Activated naive CD4-positive, alpha-beta T cell treated with anti-CD3 and anti-CD28 coated beads, Interleukin-2, amount 10 ng/mL, durations not matched to agents 7 days and 5 days (primary cell): ENCODE data around the gene SAE1.

ENCODE experiments used
- CTCF ChIA-PET: fragments of 350-600 bp; sonication (Branson Sonifier 250); formaldehyde crosslinking; loops from one replicate; lab custom pipeline; 2021; ENCODE audit warnings: antibody characterized with exemption; lab: Charles Lee
- DNase-seq: peaks from one replicate; pipeline ENCODE4 v3.0.0-alpha.2; 2020
- H3K27ac Mint-ChIP-seq: one replicate; pipeline ENCODE4 v1.8.0; 2021; ENCODE audit warnings: mild to moderate bottlenecking, moderate library complexity, mixed read lengths
- H3K27me3 Mint-ChIP-seq: one replicate; pipeline ENCODE4 v1.8.0; 2021; ENCODE audit warnings: mild to moderate bottlenecking, mixed read lengths
- H3K36me3 Mint-ChIP-seq: one replicate; pipeline ENCODE4 v1.8.0; 2021; ENCODE audit warnings: mixed read lengths
- H3K4me1 Mint-ChIP-seq: one replicate; pipeline ENCODE4 v1.8.0; 2021; ENCODE audit warnings: mixed read lengths
- H3K4me3 Mint-ChIP-seq: one replicate; pipeline ENCODE4 v1.8.0; 2021; ENCODE audit warnings: mild to moderate bottlenecking, moderate library complexity, mixed read lengths
- H3K9me3 Mint-ChIP-seq: one replicate; pipeline ENCODE4 v1.8.0; 2021; ENCODE audit warnings: mixed read lengths

SAE1 gene

DNA sequence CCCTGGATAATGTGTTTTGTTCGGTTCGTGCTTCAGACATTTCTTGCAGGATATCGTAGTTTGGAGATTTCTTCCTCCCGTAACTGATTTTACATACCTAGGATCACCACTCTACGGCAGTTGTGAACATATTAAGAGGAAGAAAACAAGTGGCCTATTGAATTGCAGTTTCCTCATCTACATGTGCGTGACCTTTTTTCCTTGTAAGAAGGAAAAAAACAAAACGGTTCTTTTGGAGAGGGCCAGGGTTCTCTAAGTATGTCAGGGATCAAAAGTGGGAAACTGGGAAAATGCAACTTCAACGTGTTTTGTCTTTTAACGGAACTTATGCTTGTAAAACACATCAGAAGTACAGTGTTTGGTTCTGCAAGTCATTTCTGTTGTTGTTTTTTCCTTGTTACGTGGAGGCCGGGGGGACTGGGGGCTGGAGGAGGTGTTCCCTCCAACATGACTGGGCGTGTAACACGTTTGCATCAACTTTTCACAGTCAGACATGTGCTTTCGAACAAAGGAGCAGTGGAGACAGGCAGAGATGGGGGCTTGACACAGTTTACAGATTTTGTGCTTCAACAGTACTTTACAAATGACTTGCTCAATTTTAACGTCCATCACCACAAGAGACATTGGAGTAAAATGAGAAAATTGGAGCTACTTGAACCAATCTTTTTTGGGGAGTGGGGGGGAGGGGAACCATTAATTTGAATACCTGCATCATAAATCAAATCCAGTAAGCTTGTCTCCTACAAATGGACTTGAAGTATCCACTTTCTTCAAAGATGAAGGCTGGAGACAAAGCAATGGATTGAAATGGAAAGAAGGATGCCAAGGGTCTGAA, 20.9 kb upstream of the SAE1 start:
- Mint-ChIP-seq H3K27ac (peak overlapping the region; percentile 100), H3K27me3 (no peaks in the 10 kb centered on the region), H3K4me3 (peak overlapping the region; percentile 94), H3K9me3 (no peaks in the 10 kb centered on the region), H3K36me3 (peaks cover 51% of the 10 kb centered on the region), H3K4me1 (peaks cover 58% of the 10 kb centered on the region)
- CTCF ChIA-PET: interaction anchor here (0.9 kb wide), 1 partner anchor 16 kb away, joined by 3 read pairs; no protein-coding TSS in a partner anchor
- DNase-seq: peak; percentile 68

DNA sequence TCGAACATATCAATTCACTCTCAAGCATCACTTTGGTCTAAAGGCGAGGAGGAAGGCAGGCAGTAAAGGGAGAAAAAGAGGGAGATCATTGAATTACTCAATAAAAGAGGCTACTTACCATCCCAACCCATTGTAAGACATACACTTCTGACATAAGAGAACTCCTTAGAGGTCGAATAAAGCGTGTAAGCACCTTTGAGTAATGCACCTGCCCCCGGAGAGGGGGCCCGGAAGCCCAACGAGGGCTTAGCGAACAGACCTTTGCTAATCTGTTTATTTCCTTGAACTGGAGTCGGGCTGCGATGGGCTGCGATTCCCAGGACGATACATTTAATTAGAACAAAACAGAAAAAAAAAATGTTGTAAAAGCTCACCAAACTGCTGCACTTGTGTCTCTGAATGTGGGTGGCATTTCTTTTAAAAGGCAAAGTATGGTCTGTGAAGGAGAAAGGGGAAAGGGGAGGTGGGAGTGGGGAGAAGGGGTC, 20.1 kb upstream of the SAE1 start:
- DNase-seq: peak; percentile 59
- peaks cover 50% of the 10 kb centered on the region for H3K36me3 Mint-ChIP-seq
- CTCF ChIA-PET: interaction anchor here (0.9 kb wide), 1 partner anchor 17 kb away, joined by 3 read pairs; no protein-coding TSS in a partner anchor

DNA sequence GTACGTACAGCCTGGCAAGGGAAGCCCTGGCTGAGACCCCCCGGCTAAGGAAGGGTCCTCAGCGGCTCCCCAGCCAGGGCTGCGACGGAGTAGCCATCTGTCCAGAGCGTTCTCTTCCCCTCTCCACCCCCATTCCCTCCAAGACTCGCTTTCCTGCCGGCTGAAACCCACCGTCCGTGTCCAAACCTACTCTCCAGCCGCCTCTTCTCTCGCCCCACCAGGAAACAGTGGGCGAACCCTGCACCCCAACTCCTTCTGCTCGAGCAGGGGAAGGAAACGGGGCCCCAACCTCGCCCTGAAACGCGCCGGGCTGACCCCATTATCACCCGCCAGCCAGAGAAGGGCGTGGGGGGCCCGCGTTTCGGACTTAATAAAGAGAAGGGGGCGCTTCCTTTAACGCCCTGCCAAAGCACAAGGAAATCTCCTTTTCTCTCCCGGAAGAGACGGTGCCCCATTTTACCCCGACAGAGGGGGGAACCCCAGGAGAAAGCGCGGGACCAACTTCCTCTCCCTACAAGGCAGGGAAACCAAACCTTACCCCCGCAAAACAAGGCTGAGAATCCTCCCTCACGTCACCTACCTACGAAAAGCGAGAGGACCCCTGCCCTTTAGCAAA, 19.5 kb upstream of the SAE1 start:
- CTCF ChIA-PET: no interaction called here
- H3K27ac Mint-ChIP-seq: peak overlapping the region; percentile 100
- no peaks in the 10 kb centered on the region for H3K27me3 Mint-ChIP-seq
- H3K4me3 Mint-ChIP-seq: peak overlapping the region; percentile 94
- H3K4me1 Mint-ChIP-seq: peaks cover 51% of the 10 kb centered on the region
- DNase-seq: peak; percentile 61
- H3K36me3 Mint-ChIP-seq: peaks cover 44% of the 10 kb centered on the region
- no peaks in the 10 kb centered on the region for H3K9me3 Mint-ChIP-seq

More for the DNA sequence above, 20.1 kb upstream of the SAE1 start:
- Mint-ChIP-seq H3K4me3 (peak overlapping the region; percentile 94), H3K9me3 (no peaks in the 10 kb centered on the region), H3K4me1 (peaks cover 57% of the 10 kb centered on the region), H3K27ac (peak overlapping the region; percentile 100), H3K27me3 (no peaks in the 10 kb centered on the region)

DNA sequence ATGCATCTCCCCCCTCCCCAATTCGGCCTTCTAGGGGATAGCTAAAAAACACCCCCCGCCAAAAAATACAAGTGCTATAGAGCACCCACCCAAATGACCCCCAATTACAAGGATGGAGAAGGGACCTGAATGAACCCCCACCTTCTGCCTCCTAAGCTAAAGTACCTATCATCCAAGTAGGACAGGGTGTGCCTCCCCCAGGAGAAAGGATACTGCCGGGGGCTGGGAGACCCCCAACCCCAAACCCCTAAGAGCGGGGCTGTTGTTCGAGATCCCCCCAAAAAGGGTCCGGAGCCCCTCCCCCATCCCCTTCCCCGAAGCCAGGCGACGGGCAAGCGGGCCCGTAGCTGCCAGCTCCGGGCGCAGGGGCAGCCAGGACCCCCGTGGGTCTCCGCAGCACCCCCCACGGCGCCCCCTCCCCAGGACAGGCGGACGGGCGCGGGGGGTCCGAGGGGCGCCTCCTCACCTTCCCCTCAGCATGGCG, 18.9 kb upstream of the SAE1 start:
- H3K4me1 Mint-ChIP-seq: peaks cover 48% of the 10 kb centered on the region
- peak overlapping the region; percentile 100 for H3K27ac Mint-ChIP-seq
- H3K9me3 Mint-ChIP-seq: no peaks in the 10 kb centered on the region
- peaks cover 44% of the 10 kb centered on the region for H3K36me3 Mint-ChIP-seq
- CTCF ChIA-PET: no interaction called here
- peak overlapping the region; percentile 94 for H3K4me3 Mint-ChIP-seq
- no peak for DNase-seq
- no peaks in the 10 kb centered on the region for H3K27me3 Mint-ChIP-seq

DNA sequence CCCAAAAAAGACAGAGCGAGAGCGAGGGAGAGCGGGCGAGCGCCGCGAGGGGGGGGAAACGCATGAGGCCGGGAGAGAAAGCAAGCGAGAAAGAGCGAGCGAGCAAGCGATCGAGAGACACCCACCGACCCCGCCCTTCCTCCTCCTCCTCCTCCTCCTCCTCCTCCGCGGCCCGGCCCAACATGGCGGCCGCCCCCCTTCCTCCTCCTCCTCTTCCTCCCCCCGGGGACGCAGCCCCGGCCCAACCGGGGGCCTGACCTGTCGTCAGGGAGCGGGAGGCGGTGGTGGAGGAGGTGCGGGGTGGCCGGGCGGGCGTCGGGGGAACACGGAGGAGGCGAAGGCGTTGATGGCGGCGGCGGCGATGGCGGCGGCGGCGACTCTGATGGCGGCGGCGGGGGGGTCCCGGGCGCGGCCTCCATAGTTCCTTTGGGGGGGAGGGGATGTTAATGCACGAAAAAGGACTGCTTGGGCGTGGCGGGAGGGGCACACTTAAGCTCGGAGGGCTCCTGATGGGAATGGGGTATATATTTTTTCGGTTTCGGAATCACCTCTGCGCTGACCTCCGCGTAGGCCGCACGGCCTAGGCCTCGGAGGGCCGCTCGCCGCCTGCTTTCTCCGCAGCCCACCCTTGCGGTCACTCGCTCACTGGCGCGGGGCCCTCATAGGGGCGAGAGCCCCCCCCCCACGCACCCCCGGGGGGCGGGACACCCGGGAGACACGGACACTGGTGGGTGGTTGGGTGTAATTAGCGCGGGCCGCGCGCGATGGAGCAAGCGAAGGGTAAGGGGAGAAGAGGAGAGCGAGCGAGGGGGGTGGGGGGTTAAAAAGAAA, 18.3 kb upstream of the SAE1 start:
- peak; percentile 93 for DNase-seq
- Mint-ChIP-seq H3K4me1 (peaks cover 41% of the 10 kb centered on the region), H3K36me3 (peaks cover 40% of the 10 kb centered on the region), H3K4me3 (peak overlapping the region; percentile 94), H3K27ac (peak overlapping the region; percentile 100), H3K9me3 (no peaks in the 10 kb centered on the region), H3K27me3 (peaks cover under 1% of the 10 kb centered on the region)
- CTCF ChIA-PET: interaction anchor here (1.2 to 4.5 kb wide), 3 partner anchors 14 to 33 kb away, joined by 6 to 29 read pairs (median 17); partner anchors contain the start of gene SAE1

DNA sequence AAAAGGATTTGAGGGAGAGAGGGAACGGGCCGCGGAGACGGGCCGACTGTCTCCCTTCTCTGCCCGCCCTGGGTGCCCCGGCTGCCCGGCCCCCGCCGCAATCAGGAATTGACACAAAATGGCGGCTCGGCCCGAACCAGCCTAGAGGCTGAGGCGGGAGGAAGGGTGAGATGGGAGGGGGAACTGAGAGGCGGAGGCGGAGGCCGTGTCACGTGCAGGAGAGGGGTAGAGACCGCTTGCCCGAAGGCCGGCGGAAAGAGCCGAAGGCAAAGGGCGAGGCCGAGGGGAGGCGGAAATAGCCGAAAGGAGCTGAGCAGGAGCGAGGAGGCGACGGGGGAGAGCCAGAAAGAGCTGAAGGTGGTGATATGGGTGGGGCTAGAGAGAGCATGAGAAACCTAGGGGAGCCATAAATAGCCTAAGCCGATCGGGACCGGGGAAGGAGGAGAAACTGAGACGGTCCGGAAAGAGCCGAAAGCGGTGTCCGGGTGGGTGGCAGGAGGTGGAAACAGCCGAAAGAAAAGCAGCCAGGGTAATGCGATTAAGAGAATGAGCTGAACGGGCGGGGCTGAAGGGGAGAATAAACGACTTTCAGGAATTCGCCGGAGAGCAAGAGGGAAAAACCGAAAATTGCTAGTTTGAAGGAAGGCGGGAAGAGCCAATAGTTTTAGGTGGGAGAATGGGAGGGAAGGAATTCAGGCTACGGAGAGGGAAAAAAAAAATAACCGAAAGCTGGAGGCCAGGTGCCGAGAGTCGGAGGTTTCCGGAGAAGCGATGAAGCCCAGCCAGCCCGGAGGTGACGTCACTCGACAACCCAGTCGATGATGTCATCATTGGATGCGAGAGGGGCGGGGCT, 17.4 kb upstream of the SAE1 start, which contains the start of gene ZC3H4:
ZC3H4 (minus strand) TSS at position 780 of the 853 bp plus-strand sequence. CDS start 1,192 bp downstream, outside the sequence.
- DNase-seq: peak; percentile 100
- Mint-ChIP-seq H3K4me1 (peaks cover 33% of the 10 kb centered on the region), H3K27me3 (peaks cover 9% of the 10 kb centered on the region), H3K36me3 (peaks cover 31% of the 10 kb centered on the region), H3K4me3 (peak within 1 kb of the TSS; percentile 94), H3K27ac (peak within 1 kb of the TSS; percentile 100), H3K9me3 (no peaks in the 10 kb centered on the region)
- CTCF ChIA-PET: interaction anchor here (1.2 to 4.5 kb wide), 7 partner anchors 9 to 131 kb away, joined by 3 to 29 read pairs (median 6); partner anchors contain the start of gene SAE1

DNA sequence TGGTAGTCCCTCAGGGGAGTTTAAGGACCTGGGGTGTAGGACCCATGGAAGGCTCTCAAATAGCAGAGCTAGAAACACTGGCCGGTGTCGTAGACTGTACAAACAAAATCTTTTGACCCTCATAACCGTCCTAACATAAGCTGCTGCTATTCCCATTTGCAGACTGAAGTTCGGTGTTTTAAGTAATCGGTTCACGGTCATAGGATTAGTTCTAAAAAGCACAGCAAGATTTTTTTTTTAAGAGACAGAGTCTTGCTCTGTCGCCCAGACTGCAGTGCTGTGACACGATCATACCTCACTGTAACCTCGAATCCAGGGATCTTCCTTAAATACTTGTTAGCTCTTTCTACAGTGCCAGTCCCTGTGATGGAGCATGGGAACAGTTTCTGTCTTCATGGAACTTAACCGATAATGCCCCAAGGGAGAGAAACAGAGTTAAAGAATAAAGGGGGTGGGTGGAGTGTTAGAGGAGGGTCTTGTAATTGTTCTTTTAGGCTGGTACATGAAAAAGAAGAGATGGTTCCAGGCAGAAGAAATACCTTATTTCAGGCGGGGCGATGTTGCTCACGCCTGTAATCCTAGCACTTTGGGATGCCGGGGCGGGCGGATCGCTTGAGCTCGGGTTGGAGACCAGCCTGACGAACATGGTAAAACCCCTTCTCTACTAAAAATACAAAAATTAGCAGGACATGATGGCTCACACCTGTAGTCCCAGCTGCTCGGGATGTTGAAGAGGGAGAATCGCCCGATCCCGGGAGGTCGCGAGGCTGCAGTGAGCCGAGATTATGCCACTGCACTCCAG, 16.6 kb upstream of the SAE1 start:
- CTCF ChIA-PET: interaction anchor here (1.2 to 4.5 kb wide), 7 partner anchors 9 to 130 kb away, joined by 3 to 29 read pairs (median 6); partner anchors contain the start of gene SAE1
- no peak for DNase-seq
- Mint-ChIP-seq H3K4me3 (peak overlapping the region; percentile 94), H3K27me3 (peaks cover 9% of the 10 kb centered on the region), H3K4me1 (peaks cover 25% of the 10 kb centered on the region), H3K9me3 (no peaks in the 10 kb centered on the region), H3K27ac (peak overlapping the region; percentile 100), H3K36me3 (peaks cover 24% of the 10 kb centered on the region)

DNA sequence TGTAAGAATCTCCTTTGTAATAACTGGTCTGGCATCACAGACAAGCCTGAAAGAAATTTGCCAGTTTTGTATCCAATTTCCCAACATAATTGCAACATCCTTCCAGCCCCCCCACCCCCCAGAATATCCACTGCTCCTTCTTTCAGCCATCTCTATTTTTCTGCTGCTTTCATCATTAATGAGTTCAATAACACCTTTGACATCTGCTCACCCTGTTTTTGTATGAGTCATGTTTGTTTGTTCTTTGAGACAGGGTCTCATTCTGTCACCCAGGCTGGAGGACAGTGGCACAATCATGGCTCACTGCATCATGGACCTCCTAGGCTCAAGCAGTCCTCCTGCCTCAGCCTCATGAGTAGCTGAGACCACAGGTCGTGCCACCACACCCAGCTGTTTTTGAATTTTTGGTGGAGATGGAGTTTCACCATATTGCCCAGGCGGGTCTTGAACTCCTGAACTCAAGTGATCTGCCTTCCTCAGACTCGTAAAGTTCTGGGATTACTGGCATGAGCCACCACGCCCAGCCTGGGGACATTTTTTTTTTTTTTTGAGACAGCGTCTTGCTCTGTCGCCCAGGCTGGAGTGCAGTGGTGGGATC, 10.1 kb upstream of the SAE1 start:
- CTCF ChIA-PET: interaction anchor here (0.6 to 4.7 kb wide), 3 partner anchors 11 to 108 kb away, joined by 3 to 42 read pairs (median 3); no protein-coding TSS in a partner anchor
- H3K27ac Mint-ChIP-seq: no peak overlapping the region
- no peaks in the 10 kb centered on the region for H3K36me3 Mint-ChIP-seq

DNA sequence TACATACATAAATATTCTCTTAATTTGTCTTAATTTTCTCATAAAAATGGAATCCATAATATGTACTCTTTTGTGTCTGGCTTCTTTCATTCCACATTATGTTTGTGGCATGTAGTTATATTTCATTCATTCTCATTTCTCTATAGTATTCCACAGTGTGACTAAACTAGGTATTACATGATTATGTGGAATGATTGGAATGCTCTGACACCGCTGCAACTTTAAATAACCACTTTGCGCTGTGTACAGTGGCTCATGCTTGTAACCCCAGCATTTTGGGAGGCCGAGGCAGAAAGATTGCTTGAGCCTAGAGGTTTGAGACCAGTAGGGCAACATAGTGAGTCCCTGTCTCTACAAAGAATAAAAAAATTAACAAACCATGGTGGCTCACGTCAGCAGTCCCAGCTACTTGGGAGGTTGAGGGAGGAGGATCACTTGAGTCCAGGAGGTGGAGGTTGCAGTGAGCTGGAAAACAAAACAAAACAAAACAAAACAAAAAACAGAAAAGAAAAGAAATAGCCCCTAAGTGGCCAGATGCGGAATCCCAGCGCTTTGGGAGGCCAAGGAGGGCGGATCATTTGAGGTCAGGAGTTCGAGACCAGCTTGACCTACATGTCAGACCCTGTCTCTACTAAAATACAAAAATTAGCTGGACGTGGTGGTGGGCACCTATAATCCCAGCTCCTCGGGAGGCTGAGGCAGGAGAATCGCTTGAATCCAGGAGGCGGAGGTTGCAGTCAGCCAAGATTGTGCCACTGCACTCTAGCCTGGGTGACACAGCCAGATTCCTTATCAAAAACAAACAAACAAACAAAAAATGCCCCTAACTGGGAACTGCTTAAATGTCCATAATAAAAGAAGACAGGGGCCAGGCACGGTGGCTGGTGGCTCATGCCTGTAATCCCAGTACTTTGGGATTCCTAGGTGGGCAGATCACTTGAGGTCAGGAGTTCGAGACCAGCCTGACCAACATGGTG, 8.0 kb upstream of the SAE1 start:
- CTCF ChIA-PET: interaction anchor here (0.6 to 4.7 kb wide), 9 partner anchors 9 to 1055 kb away, joined by 3 to 42 read pairs (median 3); partner anchors contain the start of gene ZC3H4
- Mint-ChIP-seq H3K4me1 (peaks cover 5% of the 10 kb centered on the region), H3K9me3 (no peaks in the 10 kb centered on the region), H3K27me3 (peaks cover 13% of the 10 kb centered on the region), H3K27ac (no peak overlapping the region), H3K36me3 (no peaks in the 10 kb centered on the region), H3K4me3 (no peak overlapping the region)
- DNase-seq: no peak

More for the DNA sequence above, 10.1 kb upstream of the SAE1 start:
- Mint-ChIP-seq H3K27me3 (peaks cover 16% of the 10 kb centered on the region), H3K4me3 (no peak overlapping the region), H3K4me1 (peaks cover 7% of the 10 kb centered on the region), H3K9me3 (no peaks in the 10 kb centered on the region)
- no peak for DNase-seq

DNA sequence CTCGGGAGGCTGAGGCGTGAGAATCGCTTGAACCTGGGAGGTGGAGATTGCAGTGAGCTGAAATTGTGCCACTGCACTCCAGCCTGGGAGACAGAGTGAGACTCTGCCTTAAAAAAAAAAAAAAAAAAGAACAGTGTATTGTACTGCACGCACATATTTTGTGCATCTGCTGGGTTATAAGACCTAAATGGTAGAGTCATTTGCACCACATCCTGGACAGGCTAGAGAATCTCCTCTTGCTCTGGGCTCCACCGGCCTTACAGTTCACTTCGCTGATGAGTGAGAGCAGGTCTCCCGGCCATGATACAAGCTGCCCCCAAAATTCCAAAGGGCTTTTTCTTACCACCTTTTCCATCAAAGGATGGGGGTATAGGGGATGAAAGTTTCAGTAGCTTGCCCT, 7.2 kb upstream of the SAE1 start:
- H3K4me1 Mint-ChIP-seq: peaks cover 5% of the 10 kb centered on the region
- no peaks in the 10 kb centered on the region for H3K9me3 Mint-ChIP-seq
- no peak for DNase-seq
- no peaks in the 10 kb centered on the region for H3K36me3 Mint-ChIP-seq
- peaks cover 7% of the 10 kb centered on the region for H3K27me3 Mint-ChIP-seq
- H3K4me3 Mint-ChIP-seq: no peak overlapping the region
- H3K27ac Mint-ChIP-seq: no peak overlapping the region
- CTCF ChIA-PET: interaction anchor here (0.6 to 4.7 kb wide), 8 partner anchors 10 to 1056 kb away, joined by 3 to 42 read pairs (median 3); partner anchors contain the start of gene ZC3H4
